Activated naive CD4-positive, alpha-beta T cell treated with anti-CD3 and anti-CD28 coated beads, Interleukin-2, amount 50 U/mL, for 24 hours (primary cell): ENCODE results near the gene PTPN14.

Experiments used
- H3K27ac Mint-ChIP-seq: one replicate; pipeline ENCODE4 v1.8.0; 2021; ENCODE audit warnings: mild to moderate bottlenecking, mixed read lengths
- H3K27me3 Mint-ChIP-seq: one replicate; pipeline ENCODE4 v1.8.0; 2021; ENCODE audit warnings: mixed read lengths
- H3K36me3 Mint-ChIP-seq: one replicate; pipeline ENCODE4 v1.8.0; 2021; ENCODE audit warnings: mixed read lengths
- H3K4me1 Mint-ChIP-seq: one replicate; pipeline ENCODE4 v1.8.0; 2021; ENCODE audit warnings: mixed read lengths
- H3K4me3 Mint-ChIP-seq: one replicate; pipeline ENCODE4 v1.8.0; 2021; ENCODE audit warnings: mild to moderate bottlenecking, mixed read lengths
- H3K9me3 Mint-ChIP-seq: one replicate; pipeline ENCODE4 v1.8.0; 2021; ENCODE audit warnings: mixed read lengths

The PTPN14 gene

GRCh38 chr1:214574598-214575411 lies 23.4 kb upstream of the PTPN14 start:
- Mint-ChIP-seq H3K9me3 (peaks cover 11% of the 10 kb centered on the region), H3K27ac (no peak overlapping the region), H3K4me3 (no peak overlapping the region), H3K27me3 (peaks cover 4% of the 10 kb centered on the region), H3K36me3 (peaks cover 8% of the 10 kb centered on the region), H3K4me1 (no peaks in the 10 kb centered on the region)

- peaks cover 11% of the 10 kb centered on the region for H3K9me3 Mint-ChIP-seq
- no peaks in the 10 kb centered on the region for H3K4me1 Mint-ChIP-seq
- H3K4me3 Mint-ChIP-seq, result no peak overlapping the region
- no peak overlapping the region for H3K27ac Mint-ChIP-seq
- H3K36me3 Mint-ChIP-seq, result peaks cover 8% of the 10 kb centered on the region
- H3K27me3 Mint-ChIP-seq, result peaks cover 8% of the 10 kb centered on the region
Measured at GRCh38 chr1:214573386-214574318, 22.2 kb upstream of the PTPN14 start.

GRCh38 chr1:214571281-214571680 lies 19.9 kb upstream of the PTPN14 start:
- no peak overlapping the region for H3K27ac Mint-ChIP-seq
- H3K36me3 Mint-ChIP-seq, result peaks cover 5% of the 10 kb centered on the region
- H3K4me3 Mint-ChIP-seq, result no peak overlapping the region
- peaks cover 7% of the 10 kb centered on the region for H3K9me3 Mint-ChIP-seq
- H3K27me3 Mint-ChIP-seq, result peaks cover 7% of the 10 kb centered on the region
- H3K4me1 Mint-ChIP-seq, result no peaks in the 10 kb centered on the region

- Mint-ChIP-seq H3K4me3 (no peak overlapping the region), H3K9me3 (no peaks in the 10 kb centered on the region), H3K27me3 (peaks cover 4% of the 10 kb centered on the region), H3K27ac (no peak overlapping the region), H3K36me3 (no peaks in the 10 kb centered on the region), H3K4me1 (no peaks in the 10 kb centered on the region)
Measured at GRCh38 chr1:214570442-214570841, 19.0 kb upstream of the PTPN14 start.

- Mint-ChIP-seq H3K4me1 (no peaks in the 10 kb centered on the region), H3K27ac (no peak overlapping the region), H3K36me3 (no peaks in the 10 kb centered on the region), H3K9me3 (no peaks in the 10 kb centered on the region), H3K27me3 (peaks cover 4% of the 10 kb centered on the region), H3K4me3 (no peak overlapping the region)
Measured at GRCh38 chr1:214569357-214570004, 18.1 kb upstream of the PTPN14 start.

GRCh38 chr1:214568328-214568727 lies 16.9 kb upstream of the PTPN14 start:
- Mint-ChIP-seq H3K4me3 (no peak overlapping the region), H3K27me3 (peaks cover 4% of the 10 kb centered on the region), H3K9me3 (no peaks in the 10 kb centered on the region), H3K36me3 (no peaks in the 10 kb centered on the region), H3K4me1 (no peaks in the 10 kb centered on the region), H3K27ac (no peak overlapping the region)

- Mint-ChIP-seq H3K27me3 (peaks cover 4% of the 10 kb centered on the region), H3K4me3 (no peak overlapping the region), H3K9me3 (no peaks in the 10 kb centered on the region), H3K36me3 (no peaks in the 10 kb centered on the region), H3K27ac (no peak overlapping the region), H3K4me1 (no peaks in the 10 kb centered on the region)
Measured at GRCh38 chr1:214567481-214567980, 16.1 kb upstream of the PTPN14 start.

- no peaks in the 10 kb centered on the region for H3K4me1 Mint-ChIP-seq
- H3K9me3 Mint-ChIP-seq, result no peaks in the 10 kb centered on the region
- H3K36me3 Mint-ChIP-seq, result no peaks in the 10 kb centered on the region
- H3K27ac Mint-ChIP-seq, result no peak overlapping the region
- H3K27me3 Mint-ChIP-seq, result peaks cover 9% of the 10 kb centered on the region
- no peak overlapping the region for H3K4me3 Mint-ChIP-seq
Measured at GRCh38 chr1:214566158-214567104, 15.0 kb upstream of the PTPN14 start.

- Mint-ChIP-seq H3K4me3 (no peak overlapping the region), H3K36me3 (no peaks in the 10 kb centered on the region), H3K4me1 (no peaks in the 10 kb centered on the region), H3K9me3 (no peaks in the 10 kb centered on the region), H3K27me3 (peaks cover 9% of the 10 kb centered on the region), H3K27ac (no peak overlapping the region)
Measured at GRCh38 chr1:214565310-214565709, 13.9 kb upstream of the PTPN14 start.

- Mint-ChIP-seq H3K27ac (no peak overlapping the region), H3K27me3 (peaks cover 11% of the 10 kb centered on the region), H3K4me1 (no peaks in the 10 kb centered on the region), H3K4me3 (no peak overlapping the region), H3K9me3 (no peaks in the 10 kb centered on the region), H3K36me3 (no peaks in the 10 kb centered on the region)
Measured at GRCh38 chr1:214563881-214564280, 12.5 kb upstream of the PTPN14 start.

- Mint-ChIP-seq H3K27ac (no peak overlapping the region), H3K36me3 (no peaks in the 10 kb centered on the region), H3K4me1 (no peaks in the 10 kb centered on the region), H3K27me3 (peaks cover 17% of the 10 kb centered on the region), H3K4me3 (no peak overlapping the region), H3K9me3 (no peaks in the 10 kb centered on the region)
Measured at GRCh38 chr1:214557952-214558735, 6.7 kb upstream of the PTPN14 start.

GRCh38 chr1:214553142-214553710 lies 1.8 kb upstream of the PTPN14 start:
- Mint-ChIP-seq H3K27ac (no peak overlapping the region), H3K9me3 (no peaks in the 10 kb centered on the region), H3K4me1 (no peaks in the 10 kb centered on the region), H3K4me3 (no peak overlapping the region), H3K27me3 (peaks cover 32% of the 10 kb centered on the region), H3K36me3 (no peaks in the 10 kb centered on the region)

GRCh38 chr1:214552174-214552608 lies 789 bp upstream of the PTPN14 start:
- no peaks in the 10 kb centered on the region for H3K36me3 Mint-ChIP-seq
- no peaks in the 10 kb centered on the region for H3K4me1 Mint-ChIP-seq
- H3K27me3 Mint-ChIP-seq, result peaks cover 36% of the 10 kb centered on the region
- H3K9me3 Mint-ChIP-seq, result no peaks in the 10 kb centered on the region
- H3K4me3 Mint-ChIP-seq, result no peak overlapping the region
- H3K27ac Mint-ChIP-seq, result no peak overlapping the region
